Transverse colon (tissue), 4 donors: ENCODE measurements around the gene RNF125. TPM values are rescaled to one million over a fixed set of nuclear protein-coding genes. Genes with fewer than 3 reads are reported as not detected.

Experiments
- DNase-seq: peaks from one replicate; pipeline ENCODE4 v3.0.0-alpha.2; 2019
- H3K27ac ChIP-seq, 4 donors: fragments of 200-600 bp; sonication (generic); 2 replicates each; pipeline ENCODE4 v1.5.1; 2016 to 2018; ENCODE audit warnings: inconsistent platforms in 4 of 4
- H3K27me3 ChIP-seq: fragments of 200-600 bp; sonication (generic); 2 replicates; pipeline ENCODE4 v1.5.1; 2017; ENCODE audit warnings: inconsistent platforms
- H3K36me3 ChIP-seq, 4 donors: fragments of 200-600 bp; sonication (generic); 2 replicates each; pipeline ENCODE4 v1.5.1; 2017 to 2019; ENCODE audit warnings: inconsistent platforms in 4 of 4
- H3K4me1 ChIP-seq, 4 donors: fragments of 200-600 bp; sonication (generic); 2 replicates each; pipeline ENCODE4 v1.5.1; 2017 to 2020; ENCODE audit warnings: inconsistent platforms in 4 of 4
- H3K4me3 ChIP-seq, 4 donors: fragments of 200-600 bp; sonication (generic); 1 replicate in 1 of 4; 2 replicates in 3 of 4; pipeline versions ENCODE4 v1.5.1 to v1.6.1; 2017 to 2019; ENCODE audit warnings: inconsistent platforms in 4 of 4
- H3K9me3 ChIP-seq, 2 donors: fragments of 200-600 bp; sonication (generic); 2 replicates each; pipeline ENCODE4 v1.5.1; 2017 to 2019; ENCODE audit warnings: inconsistent platforms in 2 of 2
- CTCF ChIP-seq, 5 experiments: fragments of 200-600 bp in 3 of 5; fragments of 450-650 bp in 2 of 5; sonication (generic) in 3 of 5; IDR thresholded peaks; 1 replicate in 2 of 5; 2 replicates in 3 of 5; pipeline ENCODE4 v1.5.1; 2016 to 2017; ENCODE audit warnings: antibody characterized with exemption in 5 of 5, inconsistent platforms in 3 of 5, mild to moderate bottlenecking in 2 of 5, moderate library complexity in 1 of 5
- EP300 ChIP-seq: sonication (generic); formaldehyde crosslinking; IDR thresholded peaks from one replicate; pipeline ENCODE4 v1.6.1; 2017; ENCODE audit warnings: antibody characterized with exemption, low read depth
- POLR2A ChIP-seq: fragments of 450-650 bp; IDR thresholded peaks from one replicate; pipeline ENCODE4 v1.6.1; 2016; ENCODE audit warnings: antibody characterized with exemption, mild to moderate bottlenecking, moderate library complexity
- POLR2AphosphoS5 ChIP-seq, 3 donors: sonication (generic); formaldehyde crosslinking; IDR thresholded peaks; one replicate each; pipeline ENCODE4 v1.6.1; 2016; ENCODE audit warnings: antibody characterized with exemption in 3 of 3
- WGBS, 2 donors: methylation state at CpG; one replicate each; pipeline ENCODE4 v1.1.5; 2018; ENCODE audit warnings: low coverage in 1 of 2; 5-methylcytosine and 5-hydroxymethylcytosine counted together
- in situ Hi-C, 4 donors: fragments of 200-750 bp; cut with MboI; loops; one replicate each; pipeline versions ENCODE4 v1.15.0 to v1.15.1; 2017; ENCODE audit warnings: low sequenced_read_pairs in 3 of 4, low pct_ligation_motif_present in 1 of 4, low pct_unique_long_range_greater_than_20kb in 1 of 4
- intact Hi-C: fragments of 100-400 bp; cut with DNase I; formaldehyde crosslinking; loops from one replicate; pipeline ENCODE4 v1.15.1; 2023; ENCODE audit warnings: low total_unique reads
- total RNA-seq, 4 donors: library from RNA; depleted of rRNA; stranded (reverse); fragments of >200 nt; gene quantifications; one replicate each; pipeline ENCODE4 v1.1.0, GENCODE V29; 2016

Gene RNF125
- total RNA-seq, 4 donors from 2014 or later = 7.9 to 12.1 (median 10.3) TPM

DNA sequence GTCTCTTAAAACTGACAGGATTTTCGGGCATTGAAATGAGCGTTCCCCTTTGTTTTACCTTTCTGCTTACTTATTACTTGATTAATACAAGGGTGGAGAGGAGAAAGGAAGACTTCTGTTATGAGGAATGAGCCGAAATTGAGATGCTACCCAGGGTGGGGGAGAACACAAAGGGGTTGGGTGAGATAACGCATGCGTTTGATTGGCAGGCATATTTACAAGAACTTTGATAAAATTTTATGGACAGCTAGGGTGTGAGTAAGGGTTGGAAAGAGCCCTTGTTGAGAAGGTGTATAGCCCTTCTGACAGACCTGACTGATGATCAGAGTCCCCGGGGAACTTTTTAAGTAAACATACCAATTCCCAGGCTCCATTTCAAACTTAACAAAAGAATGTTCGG is 74.9 kb downstream of the RNF125 start:
- no peaks in the 10 kb centered on the region for H3K36me3 ChIP-seq
- H3K27ac ChIP-seq = peak overlapping the region; percentile 100
- peak; percentile 14 for DNase-seq
- H3K27me3 ChIP-seq = no peaks in the 10 kb centered on the region
- no peaks in the 10 kb centered on the region for H3K9me3 ChIP-seq
- in situ Hi-C loops = loop anchor here in 1 of 4 donors (25.0 kb wide), 1 partner anchor 156 kb away; the partner anchor contains the start of gene TRAPPC8
- peak overlapping the region; percentile 51 to 98 (median 88) for H3K4me3 ChIP-seq
- WGBS, 2 donors = 2 to 5% methylated on average over 7 of the region's 7 CpGs
- H3K4me1 ChIP-seq = peaks cover 16 to 44% (median 26%) of the 10 kb centered on the region in 4 donors
- peak in 1 of 3 donors; percentile 0 for TF ChIP-seq POLR2AphosphoS5 (IDR thresholded peaks at IDR 0.05)
- TF ChIP-seq EP300 = no peak
- TF ChIP-seq POLR2A = no peak
- no peak for TF ChIP-seq CTCF (IDR thresholded peaks at IDR 0.05)
- intact Hi-C loops = no loop called here

- in situ Hi-C loops = loop anchor here in 1 of 4 donors (25.0 kb wide), 1 partner anchor 158 kb away; the partner anchor contains the start of gene TRAPPC8
- DNase-seq = no peak
- Histone ChIP-seq H3K9me3 (no peaks in the 10 kb centered on the region), H3K27me3 (no peaks in the 10 kb centered on the region), H3K4me1 (peaks cover 16 to 44% (median 26%) of the 10 kb centered on the region in 4 donors), H3K36me3 (no peaks in the 10 kb centered on the region), H3K27ac (no peak overlapping the region), H3K4me3 (no peak overlapping the region)
- TF ChIP-seq EP300 (no peak), POLR2A (no peak), CTCF (IDR thresholded peaks at IDR 0.05) (no peak), POLR2AphosphoS5 (IDR thresholded peaks at IDR 0.05) (no peak)
- 82 to 84% methylated on average over 7 of the region's 7 CpGs for WGBS, 2 donors
- intact Hi-C loops = no loop called here
These were observed 76.7 kb downstream of the RNF125 start for GRCh38 chr18:32095192-32095899.

GRCh38 chr18:32095900-32096229 is 77.2 kb downstream of the RNF125 start:
- TF ChIP-seq CTCF (IDR thresholded peaks at IDR 0.05) (no peak), POLR2AphosphoS5 (IDR thresholded peaks at IDR 0.05) (no peak), EP300 (no peak), POLR2A (no peak)
- Histone ChIP-seq H3K4me1 (peaks cover 16 to 41% (median 25%) of the 10 kb centered on the region in 4 donors), H3K27ac (no peak overlapping the region), H3K36me3 (no peaks in the 10 kb centered on the region), H3K9me3 (no peaks in the 10 kb centered on the region), H3K4me3 (no peak overlapping the region), H3K27me3 (no peaks in the 10 kb centered on the region)
- in situ Hi-C loops (loop anchor here in 1 of 4 donors (25.0 kb wide), 1 partner anchor 159 kb away; the partner anchor contains the start of gene TRAPPC8), intact Hi-C loops (no loop called here)
- DNase-seq = no peak
- 78 to 83% methylated on average over 4 of the region's 4 CpGs for WGBS, 2 donors

GRCh38 chr18:32096946-32097345 is 78.3 kb downstream of the RNF125 start:
- H3K9me3 ChIP-seq = no peaks in the 10 kb centered on the region
- no peak overlapping the region for H3K4me3 ChIP-seq
- 57 to 70% methylated on average over 1 to 2 of the region's 2 CpGs for WGBS, 2 donors
- H3K27me3 ChIP-seq = no peaks in the 10 kb centered on the region
- in situ Hi-C loops = loop anchor here in 1 of 4 donors (25.0 kb wide), 1 partner anchor 160 kb away; the partner anchor contains the start of gene TRAPPC8
- peaks cover 16 to 34% (median 22%) of the 10 kb centered on the region in 4 donors for H3K4me1 ChIP-seq
- no peak overlapping the region for H3K27ac ChIP-seq
- H3K36me3 ChIP-seq = no peaks in the 10 kb centered on the region
- DNase-seq = no peak
- TF ChIP-seq EP300 = no peak
- TF ChIP-seq POLR2AphosphoS5 (IDR thresholded peaks at IDR 0.05) = no peak
- no peak for TF ChIP-seq POLR2A
- TF ChIP-seq CTCF (IDR thresholded peaks at IDR 0.05) = no peak
- intact Hi-C loops = no loop called here
